HG03025 (cell line): ENCODE data around the gene CENPX.

Source experiments
- ATAC-seq: cut with Tn5 transposase; IDR thresholded peaks from one replicate; pipeline ENCODE4 v1.9.1; 2021; ENCODE audit warnings: mild to moderate bottlenecking, moderate library complexity; ENCODE audit not compliant: unreplicated experiment, low FRiP score

The CENPX gene

GRCh38 chr17:82013772-82014321, 8.8 kb downstream of the CENPX start:
- ATAC-seq: no peak

DNA sequence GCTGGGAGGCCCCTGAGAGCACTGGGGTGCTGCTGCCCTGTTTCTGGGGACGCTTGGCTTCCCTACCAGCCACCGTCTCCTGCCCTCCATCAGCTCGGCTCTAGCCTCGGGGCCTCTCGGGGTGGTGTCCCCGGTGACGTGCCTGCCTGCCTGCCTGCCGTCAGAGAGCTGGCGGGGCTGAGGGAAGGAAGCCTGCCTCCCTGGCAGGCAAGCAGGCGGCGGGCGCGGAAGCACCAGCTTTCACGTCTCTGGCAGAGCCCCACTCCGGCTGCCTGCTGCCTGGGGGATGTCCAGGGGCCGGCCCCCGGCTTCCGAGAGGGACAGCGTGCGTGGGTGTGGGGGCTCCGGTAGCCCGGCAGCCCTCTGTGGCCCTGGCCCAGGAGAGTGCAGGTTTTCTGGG, 9.3 kb downstream of the CENPX start:
- ATAC-seq: no peak

- ATAC-seq: no peak
These were observed 9.9 kb downstream of the CENPX start for GRCh38 chr17:82012640-82013295.

GRCh38 chr17:82012261-82012639, 10.4 kb downstream of the CENPX start:
- no peak for ATAC-seq

DNA sequence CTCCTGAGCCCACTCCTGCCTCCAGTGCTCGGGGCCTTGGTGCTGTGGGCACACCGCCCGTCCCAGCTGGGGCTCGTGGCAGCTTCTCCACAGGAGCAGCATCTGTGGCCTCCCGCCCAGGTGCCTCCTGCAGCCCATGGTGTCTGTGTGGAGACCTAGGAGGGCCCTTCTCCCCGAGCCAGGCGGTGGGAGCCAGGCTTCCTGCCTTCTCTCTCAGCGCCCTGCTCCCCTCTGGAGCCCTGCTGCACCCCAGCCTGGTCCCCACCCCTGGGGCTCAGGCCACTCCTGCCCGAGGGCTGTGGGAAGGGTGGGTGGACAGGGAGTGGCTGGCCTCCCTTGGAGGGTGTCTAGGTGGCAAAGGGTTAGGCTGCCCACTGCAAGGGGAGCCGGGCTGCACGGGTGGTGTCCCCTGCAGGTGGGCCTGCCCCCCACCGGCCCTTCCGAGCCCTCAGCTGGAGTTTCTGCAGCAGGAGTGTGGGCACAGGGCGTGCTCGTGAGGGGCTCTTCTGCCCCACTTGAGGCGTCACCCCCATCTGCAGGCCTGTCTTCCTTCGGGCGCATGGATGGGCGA, 11.0 kb downstream of the CENPX start:
- no peak for ATAC-seq

GRCh38 chr17:82010575-82011525, 11.8 kb downstream of the CENPX start:
- ATAC-seq: no peak

DNA sequence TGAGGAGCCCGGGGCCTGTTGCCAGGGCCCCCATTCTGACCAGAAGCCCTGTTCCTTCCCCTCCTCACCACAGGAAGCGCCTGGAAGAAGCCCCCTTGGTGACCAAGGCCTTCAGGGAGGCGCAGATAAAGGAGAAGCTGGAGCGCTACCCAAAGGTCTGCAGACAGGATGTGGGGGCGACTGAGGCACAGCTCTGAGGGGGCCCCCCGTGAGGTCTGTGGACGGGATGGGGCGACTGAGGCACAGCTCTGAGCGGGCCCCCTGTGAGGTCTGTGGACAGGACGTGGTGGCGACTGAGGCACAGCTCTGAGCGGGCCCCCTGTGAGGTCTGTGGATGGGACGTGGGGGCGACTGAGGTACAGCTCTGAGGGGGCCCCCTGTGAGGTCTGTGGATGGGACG, 13.3 kb downstream of the CENPX start:
- no peak for ATAC-seq

GRCh38 chr17:82008941-82009405, 13.7 kb downstream of the CENPX start:
- ATAC-seq: no peak

DNA sequence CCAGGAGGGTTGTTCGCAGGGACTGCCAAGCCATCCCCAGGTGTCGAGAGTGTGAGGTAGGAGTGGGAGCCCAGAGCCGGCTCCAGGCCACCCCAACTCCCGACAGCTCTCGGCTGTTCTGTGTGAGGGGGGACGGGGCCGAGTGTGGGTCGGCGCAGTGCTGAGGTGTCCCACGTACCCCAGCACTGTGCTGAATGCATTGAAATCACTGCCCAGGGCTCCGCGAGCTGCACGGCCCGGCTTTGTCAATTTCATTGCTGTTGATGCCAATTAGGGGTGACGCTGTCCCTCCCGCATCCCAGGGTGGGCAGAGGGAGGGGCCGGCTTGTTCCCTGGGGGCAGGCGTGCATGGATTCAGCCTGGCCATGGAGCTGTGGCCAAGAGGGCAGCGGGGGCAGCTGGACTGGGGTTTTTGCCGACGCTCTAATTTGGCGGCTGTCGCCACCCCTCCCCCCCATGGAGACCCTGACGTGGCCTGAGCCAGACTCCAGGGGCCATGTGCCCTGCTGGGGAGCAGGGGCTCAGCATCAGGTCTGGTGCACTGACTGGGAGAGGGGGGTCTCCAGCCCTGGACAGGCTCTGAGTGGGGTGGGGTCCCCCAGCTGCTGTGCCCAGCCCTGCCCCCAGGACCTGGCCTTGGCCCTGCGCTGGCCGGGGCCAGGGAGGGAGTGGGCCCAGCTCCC, 14.3 kb downstream of the CENPX start:
- ATAC-seq: no peak

DNA sequence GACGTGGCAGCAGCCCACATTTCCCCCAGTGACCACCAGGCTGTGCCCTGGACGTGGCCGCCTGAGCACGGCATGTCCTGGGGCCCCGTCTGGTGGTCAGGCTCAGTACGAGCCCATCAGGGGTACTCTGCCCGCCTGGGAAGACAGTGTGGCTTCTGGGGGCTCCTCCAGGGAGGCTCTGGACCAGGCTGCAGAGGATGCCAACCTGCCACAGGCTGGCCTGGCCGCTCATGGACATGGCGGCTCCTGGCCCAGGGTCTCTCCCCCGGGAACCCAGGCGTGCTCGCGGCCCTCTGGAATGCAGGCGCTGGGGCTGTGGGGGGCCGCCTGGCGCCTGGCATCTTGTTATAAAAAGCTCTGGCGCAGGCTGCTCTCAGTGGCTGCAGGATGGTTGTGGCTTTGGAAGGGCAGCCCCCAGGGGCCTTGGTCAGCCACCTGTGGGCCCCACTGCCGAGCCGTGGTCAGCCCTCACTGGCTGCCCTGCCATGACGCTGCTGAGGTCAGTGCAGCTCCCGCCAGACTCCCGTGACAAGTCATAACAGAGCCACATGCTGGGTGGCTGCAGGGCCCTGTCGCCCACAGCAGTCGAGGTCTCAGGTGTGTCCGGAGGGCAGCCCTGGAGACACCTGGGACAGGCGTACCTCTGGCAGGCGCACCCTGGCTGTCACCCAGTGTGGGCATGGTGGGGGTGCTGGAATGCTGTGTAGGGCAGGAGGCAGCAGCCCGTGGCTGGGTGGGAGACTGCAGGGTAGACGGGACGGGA, 15.0 kb downstream of the CENPX start:
- ATAC-seq: no peak

GRCh38 chr17:82007228-82007494, 15.5 kb downstream of the CENPX start:
- no peak for ATAC-seq

DNA sequence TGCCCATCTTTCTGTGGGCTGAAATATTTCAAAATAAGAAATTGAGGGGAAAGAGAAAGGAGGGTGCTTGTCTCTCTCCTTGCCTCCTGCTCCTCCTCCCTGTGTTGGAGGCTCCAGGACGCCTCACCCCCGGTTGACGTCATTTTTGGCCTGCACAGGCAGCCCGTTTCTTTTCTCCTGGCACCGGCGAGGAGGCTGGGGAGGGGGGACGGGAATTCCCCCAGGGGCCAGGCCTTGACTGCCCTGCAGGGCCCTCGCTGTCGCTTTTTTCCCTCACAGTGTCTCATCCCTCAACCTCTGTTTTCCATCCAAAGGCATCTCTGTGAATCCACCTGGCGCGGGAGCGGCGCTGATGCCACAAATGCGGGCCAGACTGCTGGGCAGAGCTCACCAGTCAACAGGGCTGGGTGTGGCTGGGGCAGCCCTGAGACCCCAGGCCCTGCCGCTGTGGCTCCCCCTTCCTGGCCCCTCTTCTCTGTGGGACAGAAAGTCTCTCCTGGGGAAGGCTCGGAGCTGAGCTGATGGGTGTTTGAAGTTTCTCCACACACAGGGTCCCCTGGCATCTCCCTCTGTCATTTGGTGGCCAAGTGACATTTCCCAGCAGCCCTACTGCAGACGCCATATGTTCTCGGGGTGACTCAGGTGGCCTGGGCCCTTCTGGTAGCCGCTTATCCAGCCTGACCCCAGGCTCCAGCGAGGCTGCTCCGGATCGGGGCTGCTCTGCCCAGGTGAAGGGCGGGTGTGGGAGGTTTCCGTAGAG, 16.0 kb downstream of the CENPX start:
- ATAC-seq: no peak

DNA sequence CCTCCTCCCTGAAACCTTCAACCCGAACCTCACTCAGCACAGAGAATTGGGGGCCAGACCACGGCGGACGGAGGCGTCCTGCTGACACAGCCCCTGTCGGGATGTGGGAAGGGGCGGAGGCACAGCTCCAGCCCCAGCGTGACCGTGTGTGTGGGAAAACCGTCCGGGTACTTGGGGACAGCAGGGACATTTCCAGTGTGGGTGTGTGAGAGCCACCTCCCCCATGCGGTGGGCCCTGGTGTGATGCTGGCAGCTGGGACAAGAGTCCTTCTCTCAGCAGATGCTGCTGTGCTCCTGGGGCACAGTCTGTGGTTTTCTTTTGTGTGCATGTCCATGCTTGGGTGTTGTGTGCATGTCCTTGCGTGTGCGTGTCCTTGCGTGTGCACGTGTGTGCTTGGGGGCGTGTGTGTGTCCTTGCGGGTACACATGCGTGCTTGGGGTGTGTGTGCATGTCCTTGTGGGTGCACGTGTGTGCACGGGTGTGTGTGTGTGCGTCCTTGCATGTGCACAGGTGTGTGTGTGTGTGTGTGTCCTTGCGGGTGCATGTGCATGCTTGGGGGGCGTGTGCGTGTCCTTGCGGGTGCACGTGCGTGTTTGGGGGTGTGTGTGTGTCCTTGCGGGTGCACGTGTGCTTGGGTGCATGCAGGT, 16.9 kb downstream of the CENPX start:
- ATAC-seq: no peak

GRCh38 chr17:82004517-82005455, 17.9 kb downstream of the CENPX start:
- no peak for ATAC-seq

- ATAC-seq: no peak
These were observed 19.0 kb downstream of the CENPX start for GRCh38 chr17:82003411-82004381.

DNA sequence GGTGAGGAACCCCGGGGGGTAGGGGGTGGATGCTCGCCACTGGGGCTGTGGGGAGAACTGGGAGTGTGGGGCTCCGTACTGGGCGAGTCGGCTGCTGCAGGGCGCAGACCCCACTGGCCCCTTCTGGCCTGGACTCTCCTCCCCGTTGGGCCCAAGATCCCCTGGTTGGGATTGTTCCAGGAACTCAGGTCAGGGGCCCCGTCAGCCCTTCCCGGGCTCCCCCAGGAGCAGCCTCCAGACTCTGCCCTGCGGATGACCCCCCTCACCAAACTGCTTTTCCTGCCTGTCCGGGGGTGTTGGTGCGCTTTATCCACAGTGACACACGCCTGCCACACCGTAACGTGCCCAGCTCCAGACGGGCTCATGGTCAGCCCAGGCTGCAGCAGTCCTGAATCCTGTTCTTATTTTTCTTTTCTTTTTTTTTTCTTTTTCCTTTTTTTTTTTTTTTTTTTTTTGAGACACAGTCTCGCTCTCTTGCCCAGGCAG, 21.1 kb downstream of the CENPX start:
- ATAC-seq: no peak
